ENCODE data around the gene CIC.

GRCh38 chr19:42315024-42315423 is 46.0 kb downstream of the CIC start:
- no peak for TF ChIP-seq PKNOX1 (IDR thresholded peaks at IDR 0.05)
- TF ChIP-seq PML (IDR thresholded peaks at IDR 0.05; ENCODE audit: low read length) = no peak
- TF ChIP-seq USF1 (IDR thresholded peaks at IDR 0.05; ENCODE audit: borderline replicate concordance, extremely low read length, insufficient read depth, low read depth, low read length) = no peak
- TF ChIP-seq POLR2A (IDR thresholded peaks at IDR 0.05; ENCODE audit: low read depth, low read length) = no peak
- no peak for TF ChIP-seq CTCF (IDR thresholded peaks at IDR 0.05 in 2 of 3, conservative IDR thresholded peaks at IDR 0.05 in 1 of 3; ENCODE audit: control insufficient read depth in 2 of 3, extremely low read depth in 1 of 3, insufficient read depth in 1 of 3, low read depth in 3 of 3, low read length in 3 of 3)
- TF ChIP-seq POLR2AphosphoS5 (IDR thresholded peaks at IDR 0.05; ENCODE audit: low read length) = no peak
- no peak for TF ChIP-seq JUND (IDR thresholded peaks at IDR 0.05; ENCODE audit: low read depth, low read length)
- TF ChIP-seq ZZZ3 (IDR thresholded peaks at IDR 0.05; ENCODE audit: control insufficient read depth, insufficient read length, low read depth) = no peak

Measured in GM12878 (cell line).